HG03097 (cell line): Measurements from ENCODE around the gene BTBD9.

Source experiments
- ATAC-seq: cut with Tn5 transposase; IDR thresholded peaks from one replicate; pipeline ENCODE4 v1.9.1; 2021; ENCODE audit not compliant: unreplicated experiment, low FRiP score

Gene BTBD9

DNA sequence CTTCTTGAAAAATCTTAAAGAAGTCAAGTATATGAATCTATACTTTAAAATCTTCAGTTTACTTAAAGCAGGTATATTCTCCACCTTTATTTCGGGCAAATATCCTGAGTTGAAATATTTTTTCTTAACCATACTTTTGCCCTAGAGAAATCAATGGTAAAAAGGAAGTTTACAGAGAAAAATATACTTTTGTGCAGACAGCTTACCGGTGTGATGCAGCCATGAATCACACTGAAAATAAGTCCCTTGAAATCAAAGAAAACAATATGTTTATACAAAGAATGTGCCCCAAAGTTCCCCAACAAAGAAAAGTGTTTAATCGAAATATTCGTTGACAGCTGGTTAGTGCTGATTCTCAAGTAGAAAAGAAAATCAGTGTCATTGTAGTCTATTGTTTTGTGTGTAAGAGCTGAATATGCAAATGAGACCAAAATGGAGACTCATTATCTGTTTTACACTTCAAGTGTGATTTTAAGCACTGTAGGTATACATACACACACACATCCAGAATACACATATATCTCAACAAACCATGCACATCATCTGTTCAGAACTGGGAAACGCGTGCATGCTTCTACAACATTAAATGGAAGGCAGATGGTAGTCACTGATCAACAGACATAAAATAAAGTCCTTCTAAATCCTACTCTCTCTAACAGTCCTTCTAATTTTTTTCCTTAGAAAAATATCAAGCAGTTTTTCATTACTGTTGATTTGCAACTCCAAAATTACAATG lies 73.3 kb downstream of the BTBD9 start:
- ATAC-seq = no peak

DNA sequence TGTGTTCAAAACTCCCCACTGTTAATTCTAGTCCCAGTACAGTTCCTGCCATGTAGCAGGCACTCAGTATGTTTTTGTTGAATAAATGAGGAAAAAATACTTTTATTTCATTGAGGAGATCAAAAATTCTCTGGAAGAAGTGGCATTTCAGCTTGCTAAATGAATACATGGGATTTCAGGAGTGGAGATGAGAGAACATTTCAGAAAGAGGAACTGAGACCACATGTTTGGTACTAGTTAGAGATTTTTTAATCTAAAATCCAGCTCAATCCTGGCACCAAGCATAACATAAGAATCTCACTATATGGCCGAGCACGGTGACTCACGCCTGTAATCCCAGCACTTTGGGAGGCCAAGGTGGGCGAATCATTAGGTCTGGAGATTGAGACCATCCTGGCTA lies 75.4 kb downstream of the BTBD9 start:
- ATAC-seq = no peak

DNA sequence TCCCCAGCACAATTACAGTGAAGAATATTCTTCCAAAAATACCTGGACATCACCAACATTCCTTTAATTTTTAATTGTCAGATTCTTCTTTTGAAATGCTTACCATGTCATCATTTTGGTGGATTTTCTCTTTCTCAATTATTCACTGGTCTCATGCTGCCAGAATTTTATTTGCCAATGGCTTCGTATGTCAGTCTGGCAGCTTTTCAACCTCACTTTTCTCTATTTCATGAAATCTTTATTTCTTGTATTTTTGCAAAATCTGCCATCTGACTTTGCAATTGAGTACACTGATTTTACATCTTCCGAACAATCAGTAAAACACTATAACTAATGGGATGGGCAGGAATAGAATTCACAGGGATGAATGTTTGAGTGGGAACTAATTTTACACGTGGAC lies 84.1 kb downstream of the BTBD9 start:
- no peak for ATAC-seq

DNA sequence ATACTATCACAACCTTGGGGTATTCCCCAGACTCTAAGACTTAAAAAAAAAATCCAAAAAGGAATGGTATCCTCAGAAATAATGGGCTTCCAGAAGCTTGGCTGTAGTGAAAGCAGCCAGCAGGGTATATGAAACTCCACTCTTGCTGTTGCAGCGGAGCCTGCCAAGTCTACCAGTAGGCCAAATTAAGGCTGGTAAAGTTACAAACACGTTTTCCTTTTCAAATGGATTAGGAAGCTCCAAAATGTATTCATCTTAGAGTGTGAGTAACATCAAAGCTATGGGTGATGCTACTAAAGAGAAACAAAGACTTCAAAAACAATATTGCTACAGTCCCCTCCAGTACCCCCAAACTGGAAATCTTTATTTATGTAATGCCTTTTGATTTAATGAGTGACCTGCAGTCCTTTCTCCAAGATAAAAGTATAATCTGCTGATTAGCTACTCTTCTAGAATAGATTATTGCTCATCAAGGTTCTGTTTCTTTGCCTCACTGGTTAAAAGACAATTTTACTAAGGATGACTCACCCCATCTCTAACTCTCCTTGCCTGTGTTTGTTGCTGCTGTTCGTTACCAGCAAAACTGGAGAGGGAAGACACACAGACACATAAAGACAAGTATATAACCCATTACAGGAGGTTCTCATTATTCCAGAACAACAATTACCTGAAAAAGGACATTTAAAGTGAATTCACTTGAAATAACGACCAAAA lies 84.9 kb downstream of the BTBD9 start:
- ATAC-seq = no peak

DNA sequence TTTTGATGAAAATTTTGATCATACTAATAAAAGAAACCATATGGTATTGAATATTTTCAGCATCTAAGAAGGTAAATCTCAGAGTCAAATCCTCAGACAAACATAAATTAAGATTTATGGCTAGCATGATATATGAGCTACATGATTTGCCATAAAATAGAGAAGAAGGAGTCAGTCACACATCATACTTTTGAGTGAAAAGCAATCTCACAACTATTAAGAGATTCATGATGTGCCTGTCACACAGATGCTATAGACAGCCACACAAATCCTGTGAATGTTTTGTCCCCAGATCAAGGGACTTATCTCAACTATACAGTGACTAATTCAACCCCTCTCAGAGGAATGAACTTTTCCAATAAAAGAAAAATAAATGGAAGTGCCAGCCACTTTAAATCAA lies 85.7 kb downstream of the BTBD9 start:
- no peak for ATAC-seq

DNA sequence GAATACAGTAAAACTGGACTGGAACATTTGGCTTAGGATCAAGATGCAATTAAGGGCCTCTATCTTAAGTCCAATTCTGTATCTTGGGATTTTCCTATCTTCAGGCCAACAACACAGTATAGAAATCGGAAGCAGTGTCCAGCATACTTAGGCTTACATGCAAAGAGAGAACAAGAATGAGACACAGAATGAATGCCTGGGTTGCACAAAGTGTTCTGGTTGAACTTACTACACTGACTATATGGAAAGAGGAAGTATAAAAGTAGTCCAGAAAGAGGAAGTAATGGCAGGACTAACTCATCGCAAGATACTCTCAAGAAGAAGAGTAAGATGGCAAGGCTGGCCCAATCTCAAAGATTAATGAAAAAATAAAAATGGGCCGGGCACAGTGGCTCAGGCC lies 87.6 kb downstream of the BTBD9 start:
- ATAC-seq = no peak

DNA sequence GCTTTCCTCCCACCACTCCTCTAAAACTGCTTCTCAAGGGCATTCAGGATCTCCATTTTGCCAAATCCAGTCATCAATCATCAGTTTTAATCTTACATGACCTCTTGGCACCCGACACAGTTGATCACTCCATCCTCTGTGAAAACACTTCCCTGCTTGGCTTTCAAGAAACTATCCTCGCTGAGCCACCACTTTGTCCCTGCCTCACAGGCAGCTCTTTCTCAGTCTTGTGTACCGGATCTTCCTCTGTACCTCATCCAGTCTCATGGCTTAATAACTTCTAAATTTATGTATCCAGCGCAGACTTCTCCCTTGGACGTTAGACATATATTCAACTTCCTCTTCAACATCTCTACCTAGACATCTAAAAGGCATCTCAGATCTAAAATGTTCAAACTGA lies 89.9 kb downstream of the BTBD9 start:
- ATAC-seq = no peak

DNA sequence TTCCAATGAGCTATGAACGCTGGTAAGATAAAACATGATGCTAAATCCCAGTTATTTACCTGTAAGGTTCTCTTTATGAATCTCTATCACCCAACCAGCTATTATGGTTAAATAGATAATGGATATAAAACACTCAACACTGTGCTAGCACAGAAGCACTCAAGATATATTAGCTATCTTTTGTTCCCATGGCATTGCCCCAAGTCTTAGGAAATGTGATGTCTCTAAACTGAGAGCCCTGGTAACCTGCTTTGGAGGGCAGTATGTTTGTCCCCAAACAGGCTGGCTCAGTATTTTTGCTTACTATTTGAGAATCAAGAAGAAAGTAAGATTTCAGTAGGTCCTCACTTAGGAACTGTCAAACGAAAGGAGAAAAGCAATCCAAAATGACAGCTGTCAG lies 90.5 kb downstream of the BTBD9 start:
- no peak for ATAC-seq

DNA sequence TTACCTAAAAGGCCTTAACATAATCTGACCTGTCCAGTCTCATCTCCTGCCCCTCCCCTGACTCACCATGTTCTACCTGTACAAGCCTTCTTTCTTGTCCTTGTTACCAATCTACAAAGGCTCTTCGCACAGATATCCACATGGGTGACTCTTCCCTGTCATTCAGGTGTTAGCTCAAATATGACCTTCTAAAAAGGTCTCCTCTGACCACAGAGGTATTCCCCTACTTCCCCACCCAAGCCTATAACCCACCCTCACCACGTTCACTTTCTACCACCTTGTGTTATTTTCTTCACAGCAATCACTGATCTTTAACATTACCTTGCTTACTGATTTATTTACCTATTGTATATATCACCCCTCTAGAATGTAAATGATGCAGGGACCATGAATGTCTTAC lies 96.7 kb downstream of the BTBD9 start:
- no peak for ATAC-seq

DNA sequence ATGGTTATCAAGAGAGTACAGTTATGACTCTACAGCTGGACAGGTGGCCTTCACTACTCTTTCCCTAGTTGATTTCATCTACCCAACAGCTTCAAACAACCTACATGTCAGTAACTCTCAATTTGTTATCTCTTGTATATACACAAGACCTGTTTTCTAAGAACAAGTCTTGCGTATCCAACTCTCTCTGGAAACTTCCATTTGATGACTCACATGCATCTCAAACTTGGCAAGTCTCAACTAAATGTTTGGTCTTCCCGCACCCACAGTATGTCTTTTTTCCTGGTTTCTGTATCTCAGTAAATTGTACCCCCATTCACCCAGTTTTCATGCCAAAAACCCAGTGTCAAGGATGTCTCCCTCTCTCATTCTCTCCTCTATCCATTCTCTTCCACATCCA lies 97.7 kb downstream of the BTBD9 start:
- ATAC-seq = no peak

DNA sequence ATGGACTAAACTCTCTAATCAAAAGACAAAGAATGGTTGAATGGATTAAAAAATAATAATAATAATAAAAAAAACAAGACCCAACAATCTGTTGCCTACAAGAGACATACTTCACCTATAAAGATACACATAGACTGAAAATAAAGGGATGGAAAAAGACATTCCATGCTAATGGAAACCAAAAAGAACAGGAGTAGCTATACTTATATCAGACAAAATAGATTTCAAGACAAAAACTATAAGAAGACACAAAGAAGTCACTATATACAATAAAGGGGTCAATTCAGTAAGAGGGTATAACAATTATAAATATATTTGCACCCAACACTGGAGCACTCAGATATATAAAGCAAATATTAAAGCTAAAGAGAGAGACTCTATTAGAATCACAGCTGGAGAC lies 106.7 kb downstream of the BTBD9 start:
- ATAC-seq = no peak

DNA sequence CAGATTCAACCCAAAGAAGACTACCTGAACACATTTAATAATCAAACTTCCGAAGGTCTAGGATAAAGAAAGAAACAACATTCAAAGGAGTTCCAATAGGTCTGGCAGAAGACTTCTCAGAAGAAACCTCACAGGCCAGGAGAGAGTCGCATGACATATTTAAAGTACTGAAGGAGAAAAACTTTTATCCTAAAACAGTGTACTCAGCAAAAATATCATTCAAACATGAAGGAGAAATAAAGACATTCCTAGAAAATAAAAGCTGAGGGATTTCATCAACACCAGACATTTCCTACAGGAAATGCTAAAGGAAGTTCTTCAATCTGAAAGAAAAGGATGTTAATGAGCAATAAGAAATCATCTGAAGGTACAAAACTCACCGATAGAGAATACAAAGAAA lies 108.6 kb downstream of the BTBD9 start:
- ATAC-seq = no peak

DNA sequence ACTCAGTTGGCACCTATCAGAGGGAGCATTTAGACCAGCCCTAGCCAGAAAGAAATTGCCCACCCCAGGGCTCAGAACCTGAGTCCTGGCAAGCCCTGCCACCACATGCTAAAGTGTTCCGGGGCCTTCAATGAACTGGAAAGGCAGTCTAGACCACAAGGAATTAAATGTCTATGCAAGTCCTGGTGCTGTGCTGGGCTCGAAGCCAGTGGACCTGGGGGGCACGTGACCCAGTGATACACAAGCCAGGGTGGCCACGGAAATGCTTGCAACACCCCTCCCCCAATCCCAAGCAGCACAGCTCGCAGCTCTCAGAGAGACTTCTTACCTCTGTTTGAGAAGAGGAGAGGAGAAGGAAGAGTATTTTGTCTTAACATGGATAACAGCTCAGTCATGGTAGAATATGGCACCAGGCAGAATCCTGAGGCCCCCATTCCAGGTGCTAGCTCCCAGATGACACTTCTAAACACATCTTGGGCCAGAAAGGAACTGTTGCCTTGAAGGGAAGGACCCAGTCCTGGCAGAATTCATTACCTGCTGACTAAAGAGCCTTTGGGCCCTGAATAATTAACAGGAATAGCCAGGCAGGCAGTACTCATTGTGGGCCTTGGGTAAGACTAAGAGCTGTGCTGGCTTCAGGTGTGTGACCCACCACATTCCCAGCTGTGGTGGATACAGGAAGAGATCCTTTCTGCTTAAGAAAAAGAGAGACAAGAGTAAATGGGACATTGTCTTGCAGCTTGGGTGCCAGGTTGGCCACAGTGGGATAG lies 111.3 kb downstream of the BTBD9 start:
- ATAC-seq = no peak

DNA sequence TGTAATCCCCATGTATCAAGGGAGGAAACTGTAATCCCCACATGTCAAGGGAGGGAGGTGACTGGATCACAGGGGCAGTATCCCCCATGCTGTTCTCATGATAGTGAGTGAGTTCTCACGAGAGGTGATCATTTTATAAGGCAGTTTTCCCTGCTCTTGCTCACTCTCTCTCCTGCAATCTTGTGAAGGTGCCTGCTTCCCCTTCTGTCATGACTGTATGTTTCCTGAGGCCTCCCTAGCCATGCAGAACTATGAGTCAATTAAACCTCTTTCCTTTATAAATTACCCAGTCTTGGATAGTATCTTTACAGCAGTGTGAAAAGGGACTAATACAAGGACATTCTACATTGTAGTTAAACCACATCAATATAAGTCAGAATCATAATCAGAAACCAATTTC lies 112.4 kb downstream of the BTBD9 start:
- ATAC-seq = no peak

DNA sequence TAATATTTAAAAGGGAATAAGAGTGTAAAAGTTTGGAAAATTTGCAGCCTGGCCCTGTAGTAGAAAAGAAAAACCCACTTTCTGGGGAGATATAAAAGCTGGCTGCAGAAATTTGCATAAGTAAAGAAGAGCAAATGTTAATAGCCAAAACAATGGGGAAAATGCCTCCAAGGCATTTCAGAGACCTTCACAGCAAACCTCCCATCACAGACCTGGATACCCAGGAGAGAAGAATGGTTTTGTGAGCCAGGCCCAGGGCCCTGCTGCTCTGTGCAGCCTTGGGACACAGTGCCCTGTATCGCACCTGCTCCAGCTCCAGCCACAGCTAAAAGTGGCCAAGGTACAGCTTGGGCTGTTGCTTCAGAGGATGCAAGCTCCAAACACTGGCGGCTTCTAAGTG lies 113.8 kb downstream of the BTBD9 start:
- no peak for ATAC-seq

DNA sequence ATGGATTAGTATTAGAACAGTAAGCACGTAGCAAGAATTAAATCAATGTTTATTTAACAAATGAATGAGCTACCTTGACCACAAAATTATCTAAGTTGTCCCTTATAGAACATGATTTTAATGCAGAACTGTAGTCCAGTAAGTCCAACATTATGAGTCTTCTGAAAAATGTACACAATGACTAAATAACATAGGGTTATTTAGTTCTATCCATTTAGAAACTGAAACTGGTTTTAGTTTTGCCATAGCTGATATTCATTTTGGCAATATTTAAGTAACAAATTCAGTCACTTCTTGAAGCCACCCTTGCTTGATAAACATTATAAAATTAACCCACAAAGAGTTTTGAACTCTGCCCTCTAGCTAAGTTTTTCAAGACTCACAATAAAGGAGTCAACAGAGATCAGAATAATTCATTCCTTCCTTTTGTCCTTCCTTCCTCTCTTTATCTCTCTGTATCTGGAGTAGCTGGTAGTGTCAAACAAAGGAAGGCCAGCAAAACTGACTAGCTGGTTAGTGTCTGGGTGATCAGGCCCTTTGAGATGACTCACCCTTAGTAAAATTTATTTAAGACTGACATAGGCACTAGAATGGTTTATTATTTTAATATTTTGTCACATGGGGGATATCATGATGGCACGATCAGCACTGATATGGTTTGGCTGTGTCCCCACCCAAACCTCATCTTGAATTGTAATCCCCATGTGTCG lies 115.1 kb downstream of the BTBD9 start:
- ATAC-seq = no peak

DNA sequence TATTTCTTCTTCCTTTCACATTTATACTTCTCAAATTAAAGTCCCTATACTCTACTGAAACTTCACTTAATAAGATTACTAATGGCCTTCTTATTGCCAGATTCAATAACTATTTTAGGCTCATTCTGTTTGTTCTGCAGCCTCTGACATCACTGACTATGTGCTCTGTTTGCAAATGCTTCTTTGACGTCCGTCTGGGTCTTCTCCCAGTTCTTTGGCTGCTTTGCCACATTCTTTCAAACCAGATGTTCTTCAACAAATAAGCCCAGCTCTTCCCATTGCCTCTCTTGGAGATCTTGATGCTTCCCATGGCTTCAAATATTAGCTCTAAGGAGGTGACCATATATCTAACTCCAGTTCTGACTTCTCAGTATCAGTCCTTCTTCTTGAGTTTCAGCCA lies 117.4 kb downstream of the BTBD9 start:
- no peak for ATAC-seq

DNA sequence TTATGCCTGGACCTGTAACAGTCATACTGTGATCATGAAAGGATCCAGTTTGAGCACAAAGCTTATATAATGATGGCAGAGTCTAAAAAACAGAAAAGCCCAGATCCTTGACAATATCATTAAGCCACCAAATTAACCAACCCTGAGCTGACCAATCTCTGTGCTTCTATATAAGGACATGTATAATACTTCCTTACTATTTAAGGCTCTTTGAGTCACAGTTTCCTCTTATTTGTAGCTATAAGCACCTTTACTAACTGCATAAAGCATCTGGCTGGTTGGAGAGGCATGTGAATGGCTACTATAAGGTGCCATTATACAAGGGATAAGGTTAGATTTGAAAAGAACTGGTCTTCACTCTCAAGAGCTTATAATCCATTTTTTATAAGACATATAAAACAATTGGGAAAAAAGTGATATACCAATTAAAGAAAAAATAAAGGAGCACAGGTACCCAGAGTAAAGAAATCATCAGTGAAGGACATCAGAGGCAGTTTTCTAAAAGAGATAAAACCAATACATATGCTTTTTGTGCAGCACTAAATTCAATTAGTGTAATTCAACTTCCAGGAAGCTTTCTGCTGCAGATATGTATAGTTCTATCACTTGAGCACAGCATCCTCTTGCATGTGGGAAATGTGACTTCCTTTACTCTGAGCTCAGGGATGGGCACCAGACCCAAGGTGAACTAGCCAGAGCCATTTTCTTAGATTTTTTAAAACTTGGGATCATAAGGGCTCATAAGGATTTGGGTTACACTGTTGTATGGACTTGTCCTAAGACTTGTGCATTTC lies 121.0 kb downstream of the BTBD9 start:
- no peak for ATAC-seq

DNA sequence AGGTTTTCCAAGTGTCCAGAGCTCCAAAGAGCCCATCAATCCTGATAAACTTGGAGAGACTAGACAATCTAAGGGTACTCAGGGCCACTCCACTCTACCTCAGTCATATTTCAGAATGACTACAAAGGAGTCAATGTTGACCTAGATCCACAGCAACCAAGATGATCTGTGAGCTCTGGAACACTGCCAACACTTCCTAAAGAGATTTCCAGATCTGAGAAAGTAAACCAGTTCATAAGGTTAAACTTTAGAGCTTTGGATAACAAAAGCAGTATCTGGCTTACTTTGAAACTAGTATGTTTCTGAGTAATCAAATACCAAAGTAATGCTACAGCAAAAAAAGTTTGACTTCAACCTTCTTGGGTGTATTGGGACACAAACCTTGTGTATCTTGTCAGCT lies 122.7 kb downstream of the BTBD9 start:
- ATAC-seq = no peak

DNA sequence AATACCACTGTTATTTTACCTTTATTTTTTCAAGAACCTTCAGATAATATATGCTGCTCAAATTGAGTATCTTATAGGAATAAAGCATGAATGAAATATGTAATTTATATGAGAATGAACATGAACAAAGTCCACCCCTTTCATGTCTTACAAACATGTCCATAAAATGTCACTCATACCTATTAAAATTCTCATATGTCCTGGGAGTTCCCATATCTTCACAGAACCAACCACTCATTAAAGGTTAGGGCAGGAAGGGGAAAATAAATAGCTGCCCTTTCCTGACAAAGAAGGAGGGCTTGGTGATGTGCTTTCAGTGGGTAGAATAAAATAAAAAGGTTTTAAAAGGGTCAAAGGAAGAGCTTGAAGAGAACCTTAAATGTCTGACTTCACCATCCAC lies 125.3 kb downstream of the BTBD9 start:
- no peak for ATAC-seq
